GM18517 (cell line): ENCODE measurements around the gene RAPGEF5.

Experiments used
- ATAC-seq: cut with Tn5 transposase; IDR thresholded peaks from one replicate; pipeline ENCODE4 v1.9.1; 2021; ENCODE audit warnings: mild to moderate bottlenecking, moderate library complexity; ENCODE audit not compliant: unreplicated experiment

Gene RAPGEF5

GRCh38 chr7:22356701-22357310, at the start of gene RAPGEF5:
TSS of gene RAPGEF5 (minus strand) at chr7:22357154. CDS start at chr7:22357060, 94 bp downstream.
- peak; percentile 44 for ATAC-seq

GRCh38 chr7:22406715-22407114, 49.8 kb upstream of the RAPGEF5 start:
- ATAC-seq: no peak

GRCh38 chr7:22404421-22405023, 47.6 kb upstream of the RAPGEF5 start:
- no peak for ATAC-seq

- ATAC-seq: no peak
Measured at GRCh38 chr7:22403344-22403743, 46.4 kb upstream of the RAPGEF5 start.

- no peak for ATAC-seq
Measured at GRCh38 chr7:22402250-22402649, 45.3 kb upstream of the RAPGEF5 start.

- ATAC-seq: no peak
Measured at GRCh38 chr7:22400936-22401553, 44.1 kb upstream of the RAPGEF5 start.

- ATAC-seq: no peak
Measured at GRCh38 chr7:22400150-22400814, 43.3 kb upstream of the RAPGEF5 start.

- no peak for ATAC-seq
Measured at GRCh38 chr7:22399546-22399945, 42.6 kb upstream of the RAPGEF5 start.

GRCh38 chr7:22399091-22399490, 42.1 kb upstream of the RAPGEF5 start:
- no peak for ATAC-seq

- no peak for ATAC-seq
Measured at GRCh38 chr7:22397981-22398380, 41.0 kb upstream of the RAPGEF5 start.

- ATAC-seq: no peak
Measured at GRCh38 chr7:22395222-22395621, 38.3 kb upstream of the RAPGEF5 start.

GRCh38 chr7:22394739-22395138, 37.8 kb upstream of the RAPGEF5 start:
- ATAC-seq: no peak

- ATAC-seq: no peak
Measured at GRCh38 chr7:22393913-22394729, 37.2 kb upstream of the RAPGEF5 start.

- ATAC-seq: no peak
Measured at GRCh38 chr7:22390516-22390915, 33.6 kb upstream of the RAPGEF5 start.

GRCh38 chr7:22389892-22390291, 32.9 kb upstream of the RAPGEF5 start:
- no peak for ATAC-seq

GRCh38 chr7:22387583-22387982, 30.6 kb upstream of the RAPGEF5 start:
- no peak for ATAC-seq

- peak; percentile 42 for ATAC-seq
Measured at GRCh38 chr7:22386865-22387264, 29.9 kb upstream of the RAPGEF5 start.

GRCh38 chr7:22386206-22386858, 29.4 kb upstream of the RAPGEF5 start:
- ATAC-seq: peak; percentile 75

- ATAC-seq: peak; percentile 29
Measured at GRCh38 chr7:22385326-22385725, 28.4 kb upstream of the RAPGEF5 start.

- no peak for ATAC-seq
Measured at GRCh38 chr7:22380333-22380732, 23.4 kb upstream of the RAPGEF5 start.
